Keratinocyte (primary cell): ENCODE results near the gene WNT9B.

ENCODE experiments used
- EZH2 ChIP-seq: IDR thresholded peaks from one replicate; pipeline ENCODE4 v1.6.1; 2012; ENCODE audit warnings: inconsistent platforms, mild to moderate bottlenecking, low read length, moderate library complexity
- TF ChIP-seq, protein P1 (sequence below), 3 experiments: IDR thresholded peaks in 1 of 3; conservative IDR thresholded peaks in 1 of 3; optimal IDR thresholded peaks in 1 of 3; 2 replicates in 2 of 3; 3 replicates in 1 of 3; pipeline versions ENCODE3 to v1.5.1; 2011; ENCODE audit warnings: low read length in 3 of 3, mild to moderate bottlenecking in 3 of 3, moderate library complexity in 2 of 3, control low read depth in 1 of 3, inconsistent platforms in 1 of 3; ENCODE audit not compliant: insufficient read depth in 2 of 3; ENCODE audit errors: extremely low read depth in 1 of 3

DNA sequence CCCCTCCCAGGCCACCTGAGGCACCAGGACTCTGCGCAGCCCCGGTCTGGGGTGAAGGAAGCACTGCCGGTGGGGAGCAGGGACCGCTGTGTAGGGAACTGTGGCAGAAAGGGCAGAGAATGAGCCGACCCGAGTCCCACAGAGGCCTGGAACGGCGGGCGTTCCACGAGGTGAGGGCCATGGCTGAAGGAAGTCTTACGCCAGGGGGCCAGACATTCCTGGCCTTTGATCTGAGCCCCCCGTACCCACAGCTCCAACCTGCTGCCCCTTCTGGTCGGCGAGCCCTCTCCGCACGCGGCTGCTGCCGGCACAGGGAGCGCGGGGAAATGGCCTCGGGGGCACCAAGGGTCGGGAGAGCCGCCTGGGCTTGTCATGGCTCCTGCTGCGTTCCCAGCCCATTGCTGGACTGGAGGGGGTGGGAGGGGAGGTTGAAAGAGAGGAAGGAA is 31.5 kb upstream of the WNT9B start:
- TF ChIP-seq, protein P1, sequence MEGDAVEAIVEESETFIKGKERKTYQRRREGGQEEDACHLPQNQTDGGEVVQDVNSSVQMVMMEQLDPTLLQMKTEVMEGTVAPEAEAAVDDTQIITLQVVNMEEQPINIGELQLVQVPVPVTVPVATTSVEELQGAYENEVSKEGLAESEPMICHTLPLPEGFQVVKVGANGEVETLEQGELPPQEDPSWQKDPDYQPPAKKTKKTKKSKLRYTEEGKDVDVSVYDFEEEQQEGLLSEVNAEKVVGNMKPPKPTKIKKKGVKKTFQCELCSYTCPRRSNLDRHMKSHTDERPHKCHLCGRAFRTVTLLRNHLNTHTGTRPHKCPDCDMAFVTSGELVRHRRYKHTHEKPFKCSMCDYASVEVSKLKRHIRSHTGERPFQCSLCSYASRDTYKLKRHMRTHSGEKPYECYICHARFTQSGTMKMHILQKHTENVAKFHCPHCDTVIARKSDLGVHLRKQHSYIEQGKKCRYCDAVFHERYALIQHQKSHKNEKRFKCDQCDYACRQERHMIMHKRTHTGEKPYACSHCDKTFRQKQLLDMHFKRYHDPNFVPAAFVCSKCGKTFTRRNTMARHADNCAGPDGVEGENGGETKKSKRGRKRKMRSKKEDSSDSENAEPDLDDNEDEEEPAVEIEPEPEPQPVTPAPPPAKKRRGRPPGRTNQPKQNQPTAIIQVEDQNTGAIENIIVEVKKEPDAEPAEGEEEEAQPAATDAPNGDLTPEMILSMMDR (optimal IDR thresholded peaks at IDR 0.05 in 1 of 3, IDR thresholded peaks at IDR 0.05 in 1 of 3, conservative IDR thresholded peaks at IDR 0.05 in 1 of 3; ENCODE audit: extremely low read depth in 1 of 3, insufficient read depth in 2 of 3, low read length in 3 of 3): no peak
- no peak for TF ChIP-seq EZH2
